ENCODE measurements around the gene NRXN3.

NRXN3 gene

DNA sequence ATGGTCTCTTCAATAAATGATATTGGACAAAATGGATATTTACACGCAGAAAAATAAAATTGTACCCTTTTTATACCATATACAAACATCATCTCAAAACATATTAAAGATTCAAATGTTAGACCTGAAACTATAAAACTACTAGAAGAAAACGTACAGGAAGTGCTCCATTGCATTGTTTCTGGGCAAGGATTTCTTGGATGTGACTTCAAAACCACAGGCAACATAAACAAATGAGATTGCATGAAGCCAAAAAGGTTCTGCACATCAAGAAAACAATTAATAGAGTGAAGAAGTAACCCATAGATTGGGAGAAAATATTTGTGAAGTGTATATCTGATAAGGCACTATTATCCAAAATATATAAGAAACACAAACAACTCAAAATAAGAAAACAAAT is 812.4 kb downstream of the NRXN3 start:
- POLR2A ChIA-PET: no interaction called here
- no peaks in the 10 kb centered on the region for H3K4me1 ChIP-seq (ENCODE audit: control insufficient read depth, insufficient read depth, low read length)
- no peak overlapping the region for H3K4me3 ChIP-seq (ENCODE audit: low read depth, low read length)
- TF ChIP-seq, protein P1, sequence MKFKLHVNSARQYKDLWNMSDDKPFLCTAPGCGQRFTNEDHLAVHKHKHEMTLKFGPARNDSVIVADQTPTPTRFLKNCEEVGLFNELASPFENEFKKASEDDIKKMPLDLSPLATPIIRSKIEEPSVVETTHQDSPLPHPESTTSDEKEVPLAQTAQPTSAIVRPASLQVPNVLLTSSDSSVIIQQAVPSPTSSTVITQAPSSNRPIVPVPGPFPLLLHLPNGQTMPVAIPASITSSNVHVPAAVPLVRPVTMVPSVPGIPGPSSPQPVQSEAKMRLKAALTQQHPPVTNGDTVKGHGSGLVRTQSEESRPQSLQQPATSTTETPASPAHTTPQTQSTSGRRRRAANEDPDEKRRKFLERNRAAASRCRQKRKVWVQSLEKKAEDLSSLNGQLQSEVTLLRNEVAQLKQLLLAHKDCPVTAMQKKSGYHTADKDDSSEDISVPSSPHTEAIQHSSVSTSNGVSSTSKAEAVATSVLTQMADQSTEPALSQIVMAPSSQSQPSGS (tag by site-specific recombination; IDR thresholded peaks at IDR 0.05; ENCODE audit: low read depth): no peak
- TF ChIP-seq ZNF701 (tag by site-specific recombination; IDR thresholded peaks at IDR 0.05) (no peak), OSR2 (tag by site-specific recombination; IDR thresholded peaks at IDR 0.05) (no peak), ZNF23 (tag by site-specific recombination; IDR thresholded peaks at IDR 0.05; ENCODE audit: borderline replicate concordance) (no peak), YY2 (tag by site-specific recombination; IDR thresholded peaks at IDR 0.05) (no peak), ZNF596 (tag by site-specific recombination; IDR thresholded peaks at IDR 0.05) (no peak), ZNF626 (tag by site-specific recombination; IDR thresholded peaks at IDR 0.05) (no peak), ZNF354C (tag by site-specific recombination; IDR thresholded peaks at IDR 0.05; ENCODE audit: borderline replicate concordance, low read depth) (no peak)
- TF ChIP-seq, protein P2, sequence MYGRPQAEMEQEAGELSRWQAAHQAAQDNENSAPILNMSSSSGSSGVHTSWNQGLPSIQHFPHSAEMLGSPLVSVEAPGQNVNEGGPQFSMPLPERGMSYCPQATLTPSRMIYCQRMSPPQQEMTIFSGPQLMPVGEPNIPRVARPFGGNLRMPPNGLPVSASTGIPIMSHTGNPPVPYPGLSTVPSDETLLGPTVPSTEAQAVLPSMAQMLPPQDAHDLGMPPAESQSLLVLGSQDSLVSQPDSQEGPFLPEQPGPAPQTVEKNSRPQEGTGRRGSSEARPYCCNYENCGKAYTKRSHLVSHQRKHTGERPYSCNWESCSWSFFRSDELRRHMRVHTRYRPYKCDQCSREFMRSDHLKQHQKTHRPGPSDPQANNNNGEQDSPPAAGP (tag by site-specific recombination; IDR thresholded peaks at IDR 0.05): no peak
- TF ChIP-seq, protein P3, sequence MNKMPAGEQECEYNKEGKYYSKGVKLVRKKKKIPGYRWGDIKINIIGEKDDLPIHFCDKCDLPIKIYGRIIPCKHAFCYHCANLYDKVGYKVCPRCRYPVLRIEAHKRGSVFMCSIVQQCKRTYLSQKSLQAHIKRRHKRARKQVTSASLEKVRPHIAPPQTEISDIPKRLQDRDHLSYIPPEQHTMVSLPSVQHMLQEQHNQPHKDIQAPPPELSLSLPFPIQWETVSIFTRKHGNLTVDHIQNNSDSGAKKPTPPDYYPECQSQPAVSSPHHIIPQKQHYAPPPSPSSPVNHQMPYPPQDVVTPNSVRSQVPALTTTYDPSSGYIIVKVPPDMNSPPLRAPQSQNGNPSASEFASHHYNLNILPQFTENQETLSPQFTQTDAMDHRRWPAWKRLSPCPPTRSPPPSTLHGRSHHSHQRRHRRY (tag by site-specific recombination; IDR thresholded peaks at IDR 0.05): no peak
- CTCF ChIA-PET: interaction anchor here (1.7 kb wide), 1 partner anchor 23 kb away, joined by 5 read pairs; no protein-coding TSS in a partner anchor
- H3K9me3 ChIP-seq (ENCODE audit: control insufficient read depth, insufficient read depth, low read depth, low read length): no peaks in the 10 kb centered on the region
- H3K36me3 ChIP-seq (ENCODE audit: control insufficient read depth in 2 of 2, insufficient read depth in 1 of 2, low read length in 2 of 2): no peaks in the 10 kb centered on the region
- no peak overlapping the region for H3K27ac ChIP-seq (ENCODE audit: extremely low read depth, low read depth, low read length)

DNA sequence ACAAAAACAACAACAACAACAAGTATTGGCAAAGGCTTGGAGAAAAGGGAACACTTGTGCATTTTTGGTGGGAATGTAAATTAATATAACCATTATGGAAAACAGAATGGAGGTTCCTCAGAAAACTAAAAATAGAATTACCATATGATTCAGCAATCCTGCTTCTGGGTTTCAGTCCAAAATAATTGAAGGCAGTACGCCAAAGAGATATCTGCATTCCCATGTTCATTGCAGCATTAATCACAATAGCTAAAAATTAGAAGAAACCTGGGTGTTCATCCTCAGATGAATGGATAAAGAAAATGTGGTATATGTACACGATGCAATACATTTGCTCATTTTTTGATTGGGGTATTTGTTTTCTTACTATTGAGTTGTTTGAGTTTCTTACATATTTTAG is 813.0 kb downstream of the NRXN3 start:
- no peak overlapping the region for H3K27ac ChIP-seq (ENCODE audit: extremely low read depth, low read depth, low read length)
- POLR2A ChIA-PET: no interaction called here
- no peak for TF ChIP-seq ZNF501 (tag by site-specific recombination; IDR thresholded peaks at IDR 0.05)
- TF ChIP-seq, protein P4, sequence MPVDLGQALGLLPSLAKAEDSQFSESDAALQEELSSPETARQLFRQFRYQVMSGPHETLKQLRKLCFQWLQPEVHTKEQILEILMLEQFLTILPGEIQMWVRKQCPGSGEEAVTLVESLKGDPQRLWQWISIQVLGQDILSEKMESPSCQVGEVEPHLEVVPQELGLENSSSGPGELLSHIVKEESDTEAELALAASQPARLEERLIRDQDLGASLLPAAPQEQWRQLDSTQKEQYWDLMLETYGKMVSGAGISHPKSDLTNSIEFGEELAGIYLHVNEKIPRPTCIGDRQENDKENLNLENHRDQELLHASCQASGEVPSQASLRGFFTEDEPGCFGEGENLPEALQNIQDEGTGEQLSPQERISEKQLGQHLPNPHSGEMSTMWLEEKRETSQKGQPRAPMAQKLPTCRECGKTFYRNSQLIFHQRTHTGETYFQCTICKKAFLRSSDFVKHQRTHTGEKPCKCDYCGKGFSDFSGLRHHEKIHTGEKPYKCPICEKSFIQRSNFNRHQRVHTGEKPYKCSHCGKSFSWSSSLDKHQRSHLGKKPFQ (tag by site-specific recombination; IDR thresholded peaks at IDR 0.05): no peak
- no peak for TF ChIP-seq ZNF121 (tag by site-specific recombination; IDR thresholded peaks at IDR 0.05)
- TF ChIP-seq ZNF10 (tag by site-specific recombination; IDR thresholded peaks at IDR 0.05): no peak
- TF ChIP-seq PRDM1 (tag by site-specific recombination; IDR thresholded peaks at IDR 0.05): no peak
- TF ChIP-seq ZNF521 (tag by site-specific recombination; IDR thresholded peaks at IDR 0.05): no peak
- TF ChIP-seq GLI4 (tag by site-specific recombination; IDR thresholded peaks at IDR 0.05): no peak
- TF ChIP-seq ZNF37A (tag by site-specific recombination; IDR thresholded peaks at IDR 0.05): no peak
- TF ChIP-seq ZNF324 (tag by site-specific recombination; IDR thresholded peaks at IDR 0.05): no peak
- no peak for TF ChIP-seq ZNF510 (tag by site-specific recombination; IDR thresholded peaks at IDR 0.05; ENCODE audit: insufficient replicate concordance)
- no peak for TF ChIP-seq ZNF664 (tag by site-specific recombination; IDR thresholded peaks at IDR 0.05)
- no peak for TF ChIP-seq RBAK (tag by site-specific recombination; IDR thresholded peaks at IDR 0.05)
- no peak for TF ChIP-seq ZNF423 (tag by site-specific recombination; IDR thresholded peaks at IDR 0.05)
- no peak for TF ChIP-seq ZNF629 (tag by site-specific recombination; IDR thresholded peaks at IDR 0.05)
- TF ChIP-seq ZBTB7A (tag by site-specific recombination; IDR thresholded peaks at IDR 0.05; ENCODE audit: low read depth): no peak
- no peak for TF ChIP-seq ZNF76 (tag by site-specific recombination; IDR thresholded peaks at IDR 0.05; ENCODE audit: borderline replicate concordance, low read depth)
- TF ChIP-seq HOXC10 (CRISPR knock-in tag; IDR thresholded peaks at IDR 0.05): no peak
- H3K4me3 ChIP-seq (ENCODE audit: low read depth, low read length): no peak overlapping the region
- CTCF ChIA-PET: no interaction called here
- H3K9me3 ChIP-seq (ENCODE audit: control insufficient read depth, insufficient read depth, low read depth, low read length): no peaks in the 10 kb centered on the region
- no peaks in the 10 kb centered on the region for H3K4me1 ChIP-seq (ENCODE audit: control insufficient read depth, insufficient read depth, low read length)
- no peaks in the 10 kb centered on the region for H3K36me3 ChIP-seq (ENCODE audit: control insufficient read depth in 2 of 2, insufficient read depth in 1 of 2, low read length in 2 of 2)
